Astrocyte of the spinal cord (primary cell): ENCODE data around the gene UBD.

ENCODE experiments used
- DNase-seq: peaks from one replicate; pipeline ENCODE4 v3.0.0; 2011; ENCODE audit warnings: low read depth, low spot score
- H3K4me3 ChIP-seq: 2 replicates; pipeline ENCODE4 v1.5.1; 2011; ENCODE audit warnings: low read depth, mild to moderate bottlenecking, low read length, moderate library complexity
- CTCF ChIP-seq: IDR thresholded peaks from 2 replicates; pipeline ENCODE4 v1.5.1; 2012; ENCODE audit warnings: low read depth, mild to moderate bottlenecking, low read length, inconsistent platforms
- in situ Hi-C: cut with HindIII; loops from 2 replicates; pipeline ENCODE4 v1.10.0; 2017; ENCODE audit warnings: low sequenced_read_pairs

Gene UBD

DNA sequence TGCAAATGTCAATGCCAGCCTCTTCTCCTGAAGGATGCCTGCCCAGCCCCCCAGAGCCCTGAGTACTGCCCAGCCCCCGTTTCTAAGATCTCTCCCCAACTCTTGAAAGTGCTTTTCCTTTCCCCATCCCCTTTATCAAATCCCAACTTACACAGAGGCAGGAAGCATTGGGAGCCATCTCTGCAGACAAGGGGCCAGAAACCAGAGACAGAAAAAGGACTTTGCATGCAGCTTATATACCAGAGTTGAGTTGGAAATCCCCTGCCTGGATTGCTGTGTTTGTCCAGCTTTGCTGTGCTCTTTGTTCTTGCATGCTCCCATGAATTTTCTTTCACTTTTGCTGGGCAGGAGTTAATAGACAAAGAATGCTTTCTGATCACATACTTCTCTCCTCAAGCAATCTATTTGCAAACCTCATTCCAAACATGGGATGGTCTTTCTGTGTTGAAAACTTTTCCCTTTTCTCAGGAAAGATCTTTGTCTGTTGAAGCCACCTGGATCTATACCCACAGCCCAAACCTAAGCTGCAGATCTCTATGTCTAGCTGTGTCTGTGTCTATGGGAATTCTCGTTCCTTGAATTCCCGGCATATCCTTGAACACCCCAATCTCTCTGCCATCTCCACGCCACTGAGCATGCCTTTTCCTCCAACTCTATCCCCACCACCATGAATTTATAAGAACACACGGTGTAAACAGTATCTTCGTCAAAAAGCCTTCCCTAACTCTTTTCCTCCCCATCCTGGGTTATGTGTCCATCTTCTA, at the start of gene UBD:
Gene UBD (minus strand): TSS at position 209 of the 764 bp plus-strand sequence. CDS start 31 bp downstream, at position 178.
- no peak within 1 kb of the TSS for H3K4me3 ChIP-seq
- in situ Hi-C loops = no loop called here
- no peak for DNase-seq
- no peak for TF ChIP-seq CTCF

DNA sequence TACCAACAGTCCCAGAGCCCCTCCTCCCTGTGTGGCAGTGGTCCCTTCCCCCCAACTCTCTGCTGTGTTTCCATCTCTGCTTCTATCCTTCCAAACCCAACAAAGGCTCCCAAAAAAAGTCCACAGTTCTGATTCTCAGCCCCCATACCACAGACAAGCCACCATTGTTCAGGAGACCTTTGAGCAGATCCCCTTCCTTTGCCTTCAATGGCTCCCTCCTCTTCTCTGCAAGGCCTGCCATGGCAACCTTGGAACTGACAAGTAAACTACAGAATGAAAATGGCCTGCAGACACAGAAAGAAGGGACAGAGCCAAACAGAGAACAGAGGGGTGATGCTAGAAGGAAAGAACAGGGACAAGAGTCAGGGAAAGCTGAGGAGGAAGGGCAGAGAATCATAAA, 48.6 kb upstream of the UBD start:
- DNase-seq = no peak
- no peak for TF ChIP-seq CTCF
- in situ Hi-C loops = no loop called here
- H3K4me3 ChIP-seq = no peak overlapping the region

GRCh38 chr6:29603930-29604329, 44.4 kb upstream of the UBD start:
- no peak for TF ChIP-seq CTCF
- no peak for DNase-seq
- in situ Hi-C loops = no loop called here
- no peak overlapping the region for H3K4me3 ChIP-seq

DNA sequence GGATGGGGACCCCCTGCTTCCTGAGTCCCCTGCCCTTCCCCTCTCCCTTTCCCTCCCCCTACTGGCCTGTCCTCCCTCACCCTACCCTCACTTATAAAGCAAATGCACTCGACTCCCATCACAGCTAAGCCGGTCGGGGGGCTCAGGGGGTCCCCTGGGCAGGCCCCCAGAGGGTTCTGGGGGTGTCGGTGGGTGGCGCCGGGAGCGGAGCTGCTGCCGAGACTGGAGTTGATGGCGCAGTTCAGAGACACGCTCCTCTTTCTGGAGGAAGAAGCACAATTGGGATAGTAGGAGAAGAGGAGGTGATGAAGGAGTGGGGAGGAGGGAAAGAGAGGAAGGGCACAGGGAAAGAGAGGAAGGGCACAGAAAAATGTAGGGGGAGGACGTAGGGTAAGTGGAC, 43.9 kb upstream of the UBD start:
- in situ Hi-C loops = no loop called here
- H3K4me3 ChIP-seq = no peak overlapping the region
- no peak for DNase-seq
- TF ChIP-seq CTCF = no peak

GRCh38 chr6:29602564-29603361, 43.2 kb upstream of the UBD start:
- peak; percentile 42 for TF ChIP-seq CTCF
- in situ Hi-C loops = no loop called here
- DNase-seq = no peak
- H3K4me3 ChIP-seq = no peak overlapping the region

- DNase-seq = no peak
- H3K4me3 ChIP-seq = no peak overlapping the region
- in situ Hi-C loops = no loop called here
- no peak for TF ChIP-seq CTCF
Observed at GRCh38 chr6:29598172-29598747, 38.7 kb upstream of the UBD start.
